ENCODE results near the gene OR8D2. TPM values are rescaled to one million over a fixed set of nuclear protein-coding genes. Genes with fewer than 3 reads are reported as not detected.

The OR8D2 gene
- total and polyA plus RNA-seq, 2 of the 13 experiments (the other 11 are each of a cell fraction or from before 2014, with no cell fraction given): not detected

GRCh38 chr11:124277804-124278203 lies 42.2 kb downstream of the OR8D2 start:
- H3K9ac ChIP-seq (ENCODE audit: insufficient read depth, low read depth, low read length): no peak overlapping the region
- H3K4me2 ChIP-seq (ENCODE audit: low read depth, low read length): no peak overlapping the region
- BruUV-seq (replicated peaks): no TSS peak
- no peak overlapping the region for H3K27ac ChIP-seq (ENCODE audit: extremely low read length, insufficient read depth, low read length)
- no peaks in the 10 kb centered on the region for H3K79me2 ChIP-seq (ENCODE audit: insufficient read depth, low read length)
- FAIRE-seq (no peak), DNase-seq (ENCODE audit: low spot score) (no peak), ATAC-seq (peak; percentile 38; the same call in 1 of the 3 replicates)
- in situ Hi-C loops (cut with HindIII; ENCODE audit: extremely low pct_ligation_motif_present, low pct_unique_long_range_greater_than_20kb): no loop called here
- no peak overlapping the region for H2AFZ ChIP-seq (ENCODE audit: low read length)
- peaks cover 9% of the 10 kb centered on the region; the same call in 1 of the 2 replicates for H3K9me3 ChIP-seq (ENCODE audit: low read length)
- POLR2A ChIA-PET: no interaction called here
- 7% methylated on average over 3 of the region's 3 CpGs for WGBS (ENCODE audit: low lambda C conversion rate)
- no peak overlapping the region for H3K4me3 ChIP-seq (replicated peaks in 1 of 3; ENCODE audit: insufficient read depth in 1 of 3, low read depth in 2 of 3, low read length in 3 of 3)
- no peaks in the 10 kb centered on the region for H3K27me3 ChIP-seq (ENCODE audit: control insufficient read depth in 1 of 2, insufficient read depth in 2 of 2, low read length in 2 of 2)
- H3K4me1 ChIP-seq (ENCODE audit: insufficient read depth, low read length): no peaks in the 10 kb centered on the region
- no peaks in the 10 kb centered on the region for H4K20me1 ChIP-seq (ENCODE audit: insufficient read depth, low read length)
- H3K36me3 ChIP-seq (replicated peaks in 1 of 2; ENCODE audit: control insufficient read depth in 1 of 2, insufficient read depth in 2 of 2, low read length in 2 of 2): no peaks in the 10 kb centered on the region
- CTCF ChIA-PET (ENCODE audit: low intra/inter-chr PET ratio, low total read pairs): no interaction called here
- intact Hi-C loops (cut with micrococcal nuclease; ENCODE audit: unreplicated experiment): no loop called here
- TF ChIP-seq TFAP4 (IDR thresholded peaks at IDR 0.05; ENCODE audit: borderline replicate concordance, low read depth) (no peak), PRDM10 (CRISPR knock-in tag; IDR thresholded peaks at IDR 0.05; ENCODE audit: low read depth) (no peak), ELK4 (CRISPR knock-in tag; IDR thresholded peaks at IDR 0.05; ENCODE audit: borderline replicate concordance) (no peak), HMGA1 (CRISPR knock-in tag; conservative IDR thresholded peaks at IDR 0.05) (no peak), REST (IDR thresholded peaks at IDR 0.05; ENCODE audit: borderline replicate concordance in 1 of 2, low read depth in 1 of 2, low read length in 2 of 2) (no peak), ZSCAN9 (CRISPR knock-in tag; IDR thresholded peaks at IDR 0.05; ENCODE audit: borderline replicate concordance) (no peak), MTERF4 (CRISPR knock-in tag; IDR thresholded peaks at IDR 0.05) (no peak), ZHX1 (CRISPR knock-in tag; IDR thresholded peaks at IDR 0.05; ENCODE audit: low read depth) (no peak), NR2F6 (IDR thresholded peaks at IDR 0.05) (no peak), NR2F6 (CRISPR knock-in tag; IDR thresholded peaks at IDR 0.05) (no peak), CBX5 (CRISPR knock-in tag; IDR thresholded peaks at IDR 0.05; ENCODE audit: borderline replicate concordance) (no peak)
